NOMO-1 treated with dmso at 0.1 percent for 144 hours (cell line): ENCODE measurements around the gene LMAN1.

ENCODE experiments used
- DNase-seq: peaks from one replicate; lab custom pipeline; 2025; ENCODE audit not compliant: unreplicated experiment; lab: John Stamatoyannopoulos, UW

LMAN1 gene

GRCh38 chr18:59305295-59305694 lies 53.8 kb downstream of the LMAN1 start:
- no peak for DNase-seq

DNA sequence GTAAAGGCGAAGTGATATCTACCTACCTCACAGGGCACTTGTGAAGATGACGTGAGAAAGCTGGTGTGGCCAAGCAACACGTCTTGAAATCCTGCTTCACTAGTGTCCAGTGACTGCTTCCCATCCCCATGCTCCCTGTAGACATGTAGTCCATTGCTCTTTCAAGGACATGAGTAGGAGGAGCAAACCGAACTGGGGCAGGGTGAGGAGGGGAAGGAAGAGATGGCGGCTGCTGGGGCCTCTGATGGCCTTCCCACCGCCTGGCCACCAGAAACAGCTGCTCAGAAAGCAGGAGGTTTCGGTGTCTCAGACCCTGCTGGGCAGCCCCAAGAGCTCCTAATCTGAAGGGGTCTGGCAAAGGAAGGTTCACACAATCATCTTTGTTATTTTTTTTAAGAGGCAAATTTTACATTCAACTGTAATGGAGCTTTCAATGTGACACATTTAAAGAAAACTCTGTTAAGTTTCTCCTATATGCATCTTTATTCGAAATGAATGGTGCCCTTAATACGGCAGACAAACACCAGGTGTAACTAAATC lies 55.3 kb downstream of the LMAN1 start:
- DNase-seq: no peak

DNA sequence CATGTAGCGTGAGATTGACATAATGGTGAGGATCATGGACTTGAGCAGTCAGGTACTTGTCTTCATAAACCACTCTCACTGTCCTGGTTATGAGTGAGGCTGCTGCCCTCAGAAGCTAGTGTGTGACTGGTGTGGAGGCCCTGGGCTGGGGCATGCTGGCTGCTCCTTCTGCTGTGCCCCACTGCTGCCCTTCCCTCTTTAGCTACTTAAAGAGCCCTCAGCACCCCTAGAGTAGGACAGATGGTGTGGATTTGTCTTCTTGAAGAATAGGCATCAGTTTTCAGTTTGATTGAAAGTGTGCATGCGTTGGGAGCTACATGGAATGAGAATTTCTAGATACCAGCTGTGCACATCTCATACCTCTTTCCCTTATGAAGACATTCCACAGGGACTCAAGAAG lies 56.1 kb downstream of the LMAN1 start:
- DNase-seq: no peak

- no peak for DNase-seq
These were observed 57.1 kb downstream of the LMAN1 start for GRCh38 chr18:59301929-59302328.

GRCh38 chr18:59300676-59301285 lies 58.3 kb downstream of the LMAN1 start:
- no peak for DNase-seq

DNA sequence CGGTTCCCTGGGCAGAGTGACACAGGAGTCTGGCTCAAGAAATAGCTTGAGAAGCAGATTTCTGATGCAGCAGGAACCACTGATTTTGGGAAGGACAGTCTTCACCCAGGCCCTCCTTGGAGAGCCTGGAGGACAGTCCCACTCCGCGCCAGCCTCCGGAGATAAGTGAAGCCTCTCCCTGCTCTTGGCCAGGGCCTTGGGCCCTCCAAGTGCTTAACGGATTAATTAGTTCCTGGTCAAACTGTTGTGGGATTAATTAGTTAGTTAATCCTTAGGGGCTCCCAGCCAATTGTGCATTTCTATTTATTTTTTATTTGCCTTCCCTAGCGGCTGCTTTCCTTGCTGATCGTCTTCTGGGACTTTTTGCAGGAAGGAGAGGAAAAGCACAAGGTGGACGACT lies 60.2 kb downstream of the LMAN1 start:
- DNase-seq: no peak

GRCh38 chr18:59293317-59293716 lies 65.7 kb downstream of the LMAN1 start:
- DNase-seq: no peak

DNA sequence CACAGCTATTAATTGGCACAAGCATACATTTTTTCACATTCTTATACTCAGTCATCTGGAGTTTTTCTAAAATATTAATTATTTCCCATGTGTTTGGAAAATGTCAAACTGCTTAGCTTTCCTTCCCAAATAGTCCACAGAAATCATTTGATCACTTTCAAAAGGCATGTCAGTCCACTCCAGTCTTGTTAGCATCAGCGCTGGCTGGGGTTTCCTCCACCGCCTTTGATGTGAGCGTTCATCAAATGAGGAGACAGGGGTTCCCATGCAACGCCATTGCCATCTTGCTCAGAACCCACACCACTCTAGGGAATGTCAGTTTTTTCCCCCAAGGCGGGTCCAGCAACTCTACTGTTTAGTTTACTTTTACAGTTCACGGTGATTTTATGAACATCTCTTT lies 72.7 kb downstream of the LMAN1 start:
- DNase-seq: no peak

DNA sequence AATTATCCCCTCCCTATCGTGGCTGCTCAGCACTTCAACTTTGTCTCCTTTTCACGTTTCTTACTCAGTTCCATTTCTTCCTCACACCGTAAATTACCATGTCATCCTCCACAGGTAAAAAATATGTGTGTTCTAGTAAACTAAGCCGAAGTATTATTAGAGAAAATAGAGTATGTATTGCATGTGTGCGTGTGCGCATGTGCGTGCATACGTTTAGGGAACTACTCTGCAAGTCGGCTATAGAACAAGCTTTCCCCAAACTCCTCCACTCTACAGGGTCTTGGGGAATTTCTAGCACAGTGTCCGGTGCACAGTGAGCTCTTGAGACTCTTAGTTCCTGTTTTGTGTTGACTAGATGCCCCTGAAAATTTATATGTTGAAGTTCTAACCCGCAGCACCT lies 76.7 kb downstream of the LMAN1 start:
- DNase-seq: no peak

GRCh38 chr18:59279722-59280121 lies 79.3 kb downstream of the LMAN1 start:
- DNase-seq: no peak

DNA sequence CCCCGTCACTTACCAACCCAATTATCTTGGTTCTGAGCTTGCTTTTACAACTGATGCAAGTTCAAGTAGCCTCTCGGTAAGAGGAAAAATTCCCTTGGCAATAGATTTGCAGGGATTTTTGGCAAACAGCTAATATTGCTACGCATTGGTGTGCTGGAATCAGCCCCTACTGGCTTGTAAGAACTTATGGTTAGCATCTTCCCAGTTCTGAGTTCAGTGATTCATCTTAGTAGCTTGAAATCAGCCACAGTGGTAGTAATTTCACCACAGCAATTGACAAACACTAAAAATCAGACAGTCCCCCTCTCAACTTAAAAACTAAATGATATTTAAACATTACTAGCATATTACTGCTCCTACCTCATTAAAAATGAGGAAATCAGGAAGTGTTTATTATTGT lies 79.9 kb downstream of the LMAN1 start:
- no peak for DNase-seq

DNA sequence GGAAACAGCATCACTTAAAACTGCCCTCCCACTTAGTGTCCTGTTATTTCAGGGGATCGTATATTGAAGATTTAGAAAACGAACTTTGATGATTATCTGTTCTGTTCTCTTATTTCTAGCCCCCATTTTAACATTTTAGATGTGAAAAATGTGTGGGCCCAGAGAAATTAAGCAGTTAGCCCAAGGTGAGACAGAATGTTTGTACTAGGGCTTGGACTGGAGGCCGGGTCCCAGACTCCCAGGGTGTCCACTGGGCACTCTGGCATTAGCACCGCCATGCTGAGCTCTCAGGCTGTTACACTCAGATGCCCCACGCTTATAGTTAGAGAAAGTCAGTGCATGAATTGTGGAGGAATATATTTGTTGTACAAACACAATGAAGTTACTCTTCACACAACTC lies 80.3 kb downstream of the LMAN1 start:
- DNase-seq: no peak
